Lower leg skin (tissue), 4 donors: ENCODE measurements around the gene LAD1. TPM values are rescaled to one million over a fixed set of nuclear protein-coding genes. Genes with fewer than 3 reads are reported as not detected.

Experiments
- DNase-seq, 2 donors: peaks; one replicate each; pipeline ENCODE4 v3.0.0-alpha.2; 2019; ENCODE audit warnings: low spot score in 2 of 2
- H3K4me3 ChIP-seq: fragments of 200-600 bp; sonication (generic); 2 replicates; pipeline ENCODE4 v1.5.1; 2017; ENCODE audit warnings: mild to moderate bottlenecking, low read depth; ENCODE audit not compliant: poor library complexity, severe bottlenecking
- CTCF ChIP-seq, 3 donors: fragments of 450-650 bp; IDR thresholded peaks; one replicate each; pipeline ENCODE4 v1.5.1; 2016; ENCODE audit warnings: antibody characterized with exemption in 3 of 3, mild to moderate bottlenecking in 3 of 3, moderate library complexity in 2 of 3
- POLR2A ChIP-seq, 2 donors: fragments of 450-650 bp; IDR thresholded peaks; one replicate each; pipeline ENCODE4 v1.6.1; 2016 to 2017; ENCODE audit warnings: antibody characterized with exemption in 2 of 2, mild to moderate bottlenecking in 1 of 2, moderate library complexity in 1 of 2
- WGBS, 2 donors: methylation state at CpG; one replicate each; pipeline ENCODE4 v1.1.5; 2018; 5-methylcytosine and 5-hydroxymethylcytosine counted together
- intact Hi-C: fragments of 100-400 bp; cut with DNase I; formaldehyde crosslinking; loops from one replicate; pipeline ENCODE4 v1.15.0; 2023; ENCODE audit warnings: low total_unique reads
- total RNA-seq, 4 donors: library from RNA; depleted of rRNA; stranded (reverse); fragments of >200 nt; gene quantifications; one replicate each; pipeline ENCODE4 v1.1.0, GENCODE V29; 2016

LAD1 gene
- total RNA-seq, 4 donors from 2014 or later = 271 to 336 (median 291) TPM

- 93 to 98% methylated on average over 8 of the region's 8 CpGs for WGBS, 2 donors
- intact Hi-C loops = no loop called here
- DNase-seq = no peak
- H3K4me3 ChIP-seq = no peak overlapping the region
- TF ChIP-seq POLR2A (IDR thresholded peaks at IDR 0.05) = no peak
Observed at GRCh38 chr1:201357211-201357610, 41.9 kb downstream of the LAD1 start.

- DNase-seq = no peak
- 81 to 85% methylated on average over 11 of the region's 11 CpGs for WGBS, 2 donors
- TF ChIP-seq POLR2A (IDR thresholded peaks at IDR 0.05) = no peak
- TF ChIP-seq CTCF (IDR thresholded peaks at IDR 0.05) = no peak
- H3K4me3 ChIP-seq = no peak overlapping the region
- intact Hi-C loops = no loop called here
Observed at GRCh38 chr1:201356701-201357100, 42.4 kb downstream of the LAD1 start.

- TF ChIP-seq POLR2A (IDR thresholded peaks at IDR 0.05) (no peak), CTCF (IDR thresholded peaks at IDR 0.05) (no peak)
- no peak overlapping the region for H3K4me3 ChIP-seq
- intact Hi-C loops = no loop called here
- no peak for DNase-seq
- 92 to 95% methylated on average over 5 of the region's 5 CpGs for WGBS, 2 donors
Observed at GRCh38 chr1:201356236-201356635, 42.9 kb downstream of the LAD1 start.

- intact Hi-C loops = no loop called here
- WGBS, 2 donors = 86 to 92% methylated on average over 7 of the region's 7 CpGs
- TF ChIP-seq CTCF (IDR thresholded peaks at IDR 0.05) (no peak), POLR2A (IDR thresholded peaks at IDR 0.05) (no peak)
- H3K4me3 ChIP-seq = no peak overlapping the region
- DNase-seq = no peak
Observed at GRCh38 chr1:201355471-201355870, 43.7 kb downstream of the LAD1 start.

- no peak for DNase-seq
- WGBS, 2 donors = 46 to 49% methylated on average over 2 to 4 of the region's 4 CpGs
- no peak for TF ChIP-seq POLR2A (IDR thresholded peaks at IDR 0.05)
- no peak overlapping the region for H3K4me3 ChIP-seq
- intact Hi-C loops = no loop called here
Observed at GRCh38 chr1:201354901-201355295, 44.2 kb downstream of the LAD1 start.

- WGBS, 2 donors = 86 to 88% methylated on average over 9 of the region's 9 CpGs
- TF ChIP-seq CTCF (IDR thresholded peaks at IDR 0.05) (no peak), POLR2A (IDR thresholded peaks at IDR 0.05) (no peak)
- no peak overlapping the region for H3K4me3 ChIP-seq
- intact Hi-C loops = no loop called here
- no peak for DNase-seq
Observed at GRCh38 chr1:201354151-201354900, 44.8 kb downstream of the LAD1 start.
